Endothelial cell of umbilical vein (primary cell): Measurements from ENCODE around the gene PTPN2. TPM values are rescaled to one million over a fixed set of nuclear protein-coding genes. Genes with fewer than 3 reads are reported as not detected.

Experiments used
- BruUV-seq: library from RNA; stranded (reverse); fragments of 400-500 nt; replicated peaks from 2 replicates; lab custom pipeline; 2021; lab: Mats Ljungman, UMichigan
- CTCF ChIA-PET: fragments of 300-600, 350-600 bp; sonication (Branson Sonifier 250); formaldehyde crosslinking; loops from one replicate; lab custom pipeline; 2021; ENCODE audit warnings: antibody characterized with exemption, inconsistent platforms; lab: Charles Lee
- POLR2A ChIA-PET: fragments of 300-600, 350-600 bp; sonication (Branson Sonifier 250); formaldehyde crosslinking; loops from one replicate; lab custom pipeline; 2021; ENCODE audit warnings: antibody characterized with exemption, inconsistent platforms; lab: Charles Lee
- DNase-seq: peaks from one replicate; pipeline ENCODE4 v3.0.0-alpha.2; 2011; ENCODE audit warnings: low read depth, low spot score
- FAIRE-seq: peaks from 2 replicates; lab custom pipeline; 2011; peaks lifted over from hg19 to GRCh38; lab: Jason Lieb, UNC
- H2AFZ ChIP-seq: 2 replicates; pipeline ENCODE4 v1.6.0; 2012; ENCODE audit warnings: low read depth, low read length, control low read depth, inconsistent platforms
- H3K27ac ChIP-seq: 2 replicates; pipeline ENCODE4 v1.5.1; 2011; ENCODE audit warnings: low read depth, mild to moderate bottlenecking, control low read depth, low read length, moderate library complexity; ENCODE audit not compliant: insufficient read depth
- H3K27me3 ChIP-seq, 2 experiments: 2 replicates each; pipeline versions ENCODE4 v1.6.0 to v1.6.1; 2011; ENCODE audit warnings: low read length in 2 of 2, mixed read lengths in 1 of 2; ENCODE audit not compliant: control insufficient read depth in 2 of 2, insufficient read depth in 2 of 2
- H3K36me3 ChIP-seq, 2 experiments: 2 replicates in 1 of 2; 3 replicates in 1 of 2; pipeline ENCODE4 v1.5.1; 2011; ENCODE audit warnings: low read length in 2 of 2, mild to moderate bottlenecking in 1 of 2, moderate library complexity in 1 of 2; ENCODE audit not compliant: control insufficient read depth in 2 of 2, insufficient read depth in 2 of 2; ENCODE audit errors: extremely low read depth in 1 of 2
- H3K4me1 ChIP-seq: 3 replicates; pipeline ENCODE4 v1.5.1; 2011; ENCODE audit warnings: mild to moderate bottlenecking, low read length; ENCODE audit not compliant: control insufficient read depth, insufficient read depth; ENCODE audit errors: extremely low read depth
- H3K4me2 ChIP-seq: 2 replicates; pipeline ENCODE4 v1.6.1; 2011; ENCODE audit warnings: low read length, control low read depth, mixed read lengths; ENCODE audit not compliant: insufficient read depth
- H3K4me3 ChIP-seq, 3 experiments: fragments of 200-600 bp in 1 of 3; sonication (generic), shearing (Covaris generic) in 1 of 3; replicated peaks in 1 of 3; 2 replicates each; pipeline ENCODE4 v1.5.1; 2011 to 2016; ENCODE audit warnings: control low read depth in 3 of 3, low read length in 3 of 3, mild to moderate bottlenecking in 2 of 3, inconsistent platforms in 1 of 3, low read depth in 1 of 3, moderate library complexity in 1 of 3; ENCODE audit not compliant: insufficient read depth in 1 of 3
- H3K79me2 ChIP-seq: 2 replicates; pipeline ENCODE4 v1.6.0; 2012; ENCODE audit warnings: low read length, inconsistent platforms; ENCODE audit not compliant: control insufficient read depth, insufficient read depth
- H3K9ac ChIP-seq: replicated peaks from 2 replicates; pipeline ENCODE3; 2011; ENCODE audit warnings: low read length, control low read depth; ENCODE audit not compliant: insufficient read depth; ENCODE audit errors: extremely low read depth
- H3K9me1 ChIP-seq: replicated peaks from 3 replicates; pipeline ENCODE4 v1.6.0; 2011; ENCODE audit warnings: mild to moderate bottlenecking, low read length; ENCODE audit not compliant: control insufficient read depth, insufficient read depth; ENCODE audit errors: extremely low read depth
- H3K9me3 ChIP-seq: replicated peaks from 2 replicates; pipeline ENCODE4 v1.5.1; 2012; ENCODE audit warnings: low read length, inconsistent platforms; ENCODE audit not compliant: control insufficient read depth, insufficient read depth
- H4K20me1 ChIP-seq: replicated peaks from 2 replicates; pipeline ENCODE3; 2011; ENCODE audit warnings: mild to moderate bottlenecking, low read length; ENCODE audit not compliant: control insufficient read depth, insufficient read depth; ENCODE audit errors: extremely low read depth
- EZH2 ChIP-seq: IDR thresholded peaks from 2 replicates; pipeline ENCODE4 v1.6.1; 2012; ENCODE audit warnings: borderline replicate concordance, low read depth, mild to moderate bottlenecking, moderate library complexity, low read length, inconsistent platforms; ENCODE audit not compliant: severe bottlenecking
- FOS ChIP-seq: IDR thresholded peaks from 2 replicates; pipeline ENCODE4 v1.6.1; 2011; ENCODE audit warnings: mild to moderate bottlenecking, low read length, moderate library complexity, borderline replicate concordance; ENCODE audit not compliant: insufficient read depth
- GATA2 ChIP-seq: IDR thresholded peaks from 2 replicates; pipeline ENCODE4 v1.7.0; 2011; ENCODE audit warnings: low read depth, mild to moderate bottlenecking, moderate library complexity, mixed read lengths, low read length; ENCODE audit not compliant: insufficient read length, insufficient read depth
- JUN ChIP-seq: IDR thresholded peaks from 2 replicates; pipeline ENCODE4 v1.6.1; 2011; ENCODE audit warnings: borderline replicate concordance, low read depth; ENCODE audit not compliant: insufficient read length, insufficient read depth
- MYC ChIP-seq: IDR thresholded peaks from one replicate; pipeline ENCODE4 v1.6.1; 2011; ENCODE audit warnings: mild to moderate bottlenecking, low read depth, low read length
- POLR2A ChIP-seq: IDR thresholded peaks from 2 replicates; pipeline ENCODE4 v1.6.1; 2012; ENCODE audit warnings: low read depth, mild to moderate bottlenecking, control low read depth, low read length
- POLR2AphosphoS5 ChIP-seq: IDR thresholded peaks from 2 replicates; pipeline ENCODE4 v1.6.1; 2012; ENCODE audit warnings: low read depth, mild to moderate bottlenecking, control low read depth, low read length, moderate library complexity; ENCODE audit not compliant: insufficient read depth
- dilution Hi-C: fragments of 300-500 bp; cut with MboI; formaldehyde crosslinking; loops from one replicate; pipeline ENCODE4 v1.15.0; 2019; ENCODE audit warnings: low sequenced_read_pairs; ENCODE audit not compliant: extremely low pct_ligation_motif_present
- intact Hi-C: fragments of 100-400 bp; cut with micrococcal nuclease; formaldehyde crosslinking; loops from one replicate; pipeline ENCODE4 v1.10.0; 2022
- polyA plus RNA-seq, 4 experiments: library from polyadenylated mRNA; depleted of rRNA in 3 of 4; stranded (reverse) in 3 of 4; unstranded in 1 of 4; fragments of >200 nt; gene quantifications; 2 replicates each; pipeline versions ENCODE4 v1.2.1 to v1.2.3, GENCODE V29; 2011 to 2012; ENCODE audit warnings: missing spikeins in 1 of 4
- total RNA-seq: library from RNA; stranded (reverse); gene quantifications from 2 replicates; pipeline ENCODE4 v1.2.3, GENCODE V29; 2021
- TF ChIP-seq, protein P1 (sequence below), 2 donors: IDR thresholded peaks; 1 replicate in 1 of 2; 2 replicates in 1 of 2; pipeline ENCODE4 v1.5.1; 2011; ENCODE audit warnings: low read length in 2 of 2, mild to moderate bottlenecking in 2 of 2, moderate library complexity in 2 of 2, control low read depth in 1 of 2, inconsistent platforms in 1 of 2, low read depth in 1 of 2; ENCODE audit not compliant: insufficient read depth in 1 of 2; ENCODE audit errors: extremely low read depth in 1 of 2
- TF ChIP-seq, protein P2 (sequence below): IDR thresholded peaks from 2 replicates; pipeline ENCODE4 v1.6.1; 2011; ENCODE audit not compliant: insufficient read depth, insufficient read length

PTPN2 gene
- total and polyA plus RNA-seq, 2 donors (not counting 3 experiments of a cell fraction or from before 2014, with no cell fraction given), result 8.2 to 20.9 TPM

DNA sequence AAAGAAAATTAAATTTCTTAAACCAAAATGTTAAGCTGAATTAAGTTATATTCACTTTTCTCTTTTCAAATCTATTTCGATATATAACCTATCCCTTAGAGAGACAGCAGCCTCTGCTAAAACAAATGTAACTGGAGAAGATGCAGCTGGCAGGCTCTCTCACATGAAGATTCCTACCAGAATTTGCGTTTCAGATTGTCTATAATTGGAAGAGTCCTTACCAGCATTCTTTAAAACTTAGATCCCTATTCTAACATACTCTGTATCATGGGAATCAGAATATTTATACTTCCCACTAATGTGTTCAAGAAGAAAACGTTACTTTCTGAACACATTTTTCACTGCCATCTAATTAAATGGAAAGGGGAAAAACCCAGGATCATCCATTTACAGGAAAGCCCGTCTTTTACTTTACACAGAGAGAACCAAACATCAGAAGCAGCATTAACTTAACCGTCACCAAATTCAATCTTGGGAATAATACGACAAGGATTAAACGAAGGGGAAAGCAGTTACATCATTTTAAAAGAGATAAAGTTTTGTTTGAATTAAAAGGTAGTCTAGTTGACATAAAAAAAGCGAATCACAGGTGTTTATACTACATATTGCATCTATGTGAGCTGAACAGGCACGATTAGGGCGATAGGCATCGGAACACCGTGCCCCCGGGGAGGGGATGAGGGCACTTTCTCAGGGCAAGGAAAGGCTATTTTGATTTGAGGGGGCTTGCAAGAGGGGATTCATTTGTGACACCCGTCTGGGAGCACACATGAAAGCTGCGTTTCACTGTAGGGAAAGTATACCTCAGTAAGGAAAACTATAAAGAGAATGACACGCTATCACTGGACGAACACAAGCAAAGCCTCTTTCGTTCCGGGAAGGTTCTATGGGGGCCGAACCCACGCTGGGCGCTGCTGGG is 1.3 kb downstream of the PTPN2 start:
- peak overlapping the region; percentile 87 for H3K4me2 ChIP-seq
- H3K36me3 ChIP-seq, result no peaks in the 10 kb centered on the region
- H4K20me1 ChIP-seq, result no peaks in the 10 kb centered on the region
- dilution Hi-C loops, result no loop called here
- FAIRE-seq (peak; percentile 66), DNase-seq (peak; percentile 41)
- H3K27ac ChIP-seq, result peak overlapping the region; percentile 97
- intact Hi-C loops, result loop anchor here (2.0 to 5.0 kb wide), 3 partner anchors 54 to 490 kb away; partner anchors contain the start of gene SEH1L
- H3K9me1 ChIP-seq, result no peaks in the 10 kb centered on the region
- TF ChIP-seq GATA2, result no peak
- no peak for TF ChIP-seq FOS
- TF ChIP-seq EZH2, result no peak
- TF ChIP-seq, protein P1, sequence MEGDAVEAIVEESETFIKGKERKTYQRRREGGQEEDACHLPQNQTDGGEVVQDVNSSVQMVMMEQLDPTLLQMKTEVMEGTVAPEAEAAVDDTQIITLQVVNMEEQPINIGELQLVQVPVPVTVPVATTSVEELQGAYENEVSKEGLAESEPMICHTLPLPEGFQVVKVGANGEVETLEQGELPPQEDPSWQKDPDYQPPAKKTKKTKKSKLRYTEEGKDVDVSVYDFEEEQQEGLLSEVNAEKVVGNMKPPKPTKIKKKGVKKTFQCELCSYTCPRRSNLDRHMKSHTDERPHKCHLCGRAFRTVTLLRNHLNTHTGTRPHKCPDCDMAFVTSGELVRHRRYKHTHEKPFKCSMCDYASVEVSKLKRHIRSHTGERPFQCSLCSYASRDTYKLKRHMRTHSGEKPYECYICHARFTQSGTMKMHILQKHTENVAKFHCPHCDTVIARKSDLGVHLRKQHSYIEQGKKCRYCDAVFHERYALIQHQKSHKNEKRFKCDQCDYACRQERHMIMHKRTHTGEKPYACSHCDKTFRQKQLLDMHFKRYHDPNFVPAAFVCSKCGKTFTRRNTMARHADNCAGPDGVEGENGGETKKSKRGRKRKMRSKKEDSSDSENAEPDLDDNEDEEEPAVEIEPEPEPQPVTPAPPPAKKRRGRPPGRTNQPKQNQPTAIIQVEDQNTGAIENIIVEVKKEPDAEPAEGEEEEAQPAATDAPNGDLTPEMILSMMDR (IDR thresholded peaks at IDR 0.05; ENCODE audit: extremely low read depth in 1 of 2, insufficient read depth in 1 of 2, low read depth in 1 of 2, low read length in 2 of 2), result no peak
- no peak for TF ChIP-seq MYC
- no peak for TF ChIP-seq POLR2A
- TF ChIP-seq JUN, result no peak
- TF ChIP-seq, protein P2, sequence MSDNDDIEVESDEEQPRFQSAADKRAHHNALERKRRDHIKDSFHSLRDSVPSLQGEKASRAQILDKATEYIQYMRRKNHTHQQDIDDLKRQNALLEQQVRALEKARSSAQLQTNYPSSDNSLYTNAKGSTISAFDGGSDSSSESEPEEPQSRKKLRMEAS, result no peak
- TF ChIP-seq POLR2AphosphoS5, result no peak
- TSS peak; percentile 42 for BruUV-seq
- peaks cover 6% of the 10 kb centered on the region for H3K4me1 ChIP-seq
- H3K4me3 ChIP-seq, result peak overlapping the region; percentile 32 to 79 (median 72)
- ChIA-PET CTCF (interaction anchor here (0.6 to 4.1 kb wide), 11 partner anchors 8 to 156 kb away, joined by 3 to 21 read pairs (median 4); no protein-coding TSS in a partner anchor), POLR2A (interaction anchor here (0.6 to 1.3 kb wide), 11 partner anchors 13 to 462 kb away, joined by 3 to 11 read pairs (median 4); no protein-coding TSS in a partner anchor)
- H3K27me3 ChIP-seq, result no peaks in the 10 kb centered on the region
- peaks cover 42% of the 10 kb centered on the region for H3K79me2 ChIP-seq
- H3K9me3 ChIP-seq, result no peaks in the 10 kb centered on the region
- H2AFZ ChIP-seq, result peak overlapping the region; percentile 92
- peak overlapping the region; percentile 98 for H3K9ac ChIP-seq
